D721Med (cell line): ENCODE results near the gene NXN.
A peak's percentile ranks its signal among the peaks of the same experiment; 100 is the strongest.

Experiments
- DNase-seq: peaks from one replicate; pipeline ENCODE4 v3.0.0; 2011; ENCODE audit warnings: low spot score; ENCODE audit not compliant: insufficient read length
- FAIRE-seq: peaks from 2 replicates; lab custom pipeline; 2011; peaks lifted over from hg19 to GRCh38; lab: Jason Lieb, UNC
- CTCF ChIP-seq: IDR thresholded peaks from 2 replicates; pipeline ENCODE4 v1.5.1; 2012; ENCODE audit warnings: mild to moderate bottlenecking, control low read depth; ENCODE audit not compliant: insufficient read depth; ENCODE audit errors: missing control alignments

Gene NXN

GRCh38 chr17:896953-897661, 82.5 kb downstream of the NXN start:
- FAIRE-seq (no peak), DNase-seq (no peak)
- TF ChIP-seq CTCF = no peak

DNA sequence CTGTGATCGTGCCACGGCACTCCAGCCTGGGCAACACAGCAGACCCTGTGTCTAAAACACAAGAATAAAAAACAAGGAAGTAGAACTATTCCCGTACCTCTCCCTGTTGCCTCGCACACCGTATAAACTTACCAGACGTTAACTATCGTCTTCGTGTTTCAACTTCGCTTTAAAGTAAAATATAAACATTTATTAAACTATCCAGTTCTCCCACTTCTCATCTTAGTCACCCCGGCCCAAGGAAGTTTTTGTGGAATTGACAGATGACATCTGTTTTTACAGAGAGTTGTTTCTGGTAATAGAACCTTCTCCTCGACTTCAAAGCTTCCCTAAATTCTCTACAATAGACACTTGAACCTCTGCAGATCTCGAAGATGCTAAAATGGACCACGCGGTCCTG, 83.1 kb downstream of the NXN start:
- FAIRE-seq = no peak
- no peak for TF ChIP-seq CTCF
- DNase-seq = no peak

DNA sequence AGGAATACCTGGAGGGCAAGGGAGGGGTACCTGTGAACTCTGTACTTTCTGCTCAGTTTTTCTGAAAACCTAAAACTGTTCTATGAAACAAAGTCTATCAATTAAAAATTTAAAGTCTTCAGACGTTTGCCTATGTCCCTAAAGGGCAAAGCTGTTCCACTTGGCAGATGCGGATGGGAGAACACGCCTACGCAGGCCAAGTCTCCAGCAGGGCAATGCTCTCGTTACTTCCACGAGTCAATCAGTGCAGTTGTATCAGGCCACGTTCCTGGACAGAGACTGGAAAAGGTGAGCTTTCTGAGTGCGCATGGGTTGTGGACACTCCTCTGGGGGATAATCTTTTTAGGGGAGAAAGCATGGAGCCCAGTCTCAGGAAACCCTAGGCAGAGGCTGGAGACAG, 86.6 kb downstream of the NXN start:
- FAIRE-seq (no peak), DNase-seq (no peak)
- TF ChIP-seq CTCF = no peak

- TF ChIP-seq CTCF = no peak
- peak; percentile 91 for FAIRE-seq
- DNase-seq = peak; percentile 67
These were observed 90.6 kb downstream of the NXN start for GRCh38 chr17:888998-889441.

GRCh38 chr17:887551-888209, 91.9 kb downstream of the NXN start:
- FAIRE-seq = no peak
- no peak for TF ChIP-seq CTCF
- no peak for DNase-seq

DNA sequence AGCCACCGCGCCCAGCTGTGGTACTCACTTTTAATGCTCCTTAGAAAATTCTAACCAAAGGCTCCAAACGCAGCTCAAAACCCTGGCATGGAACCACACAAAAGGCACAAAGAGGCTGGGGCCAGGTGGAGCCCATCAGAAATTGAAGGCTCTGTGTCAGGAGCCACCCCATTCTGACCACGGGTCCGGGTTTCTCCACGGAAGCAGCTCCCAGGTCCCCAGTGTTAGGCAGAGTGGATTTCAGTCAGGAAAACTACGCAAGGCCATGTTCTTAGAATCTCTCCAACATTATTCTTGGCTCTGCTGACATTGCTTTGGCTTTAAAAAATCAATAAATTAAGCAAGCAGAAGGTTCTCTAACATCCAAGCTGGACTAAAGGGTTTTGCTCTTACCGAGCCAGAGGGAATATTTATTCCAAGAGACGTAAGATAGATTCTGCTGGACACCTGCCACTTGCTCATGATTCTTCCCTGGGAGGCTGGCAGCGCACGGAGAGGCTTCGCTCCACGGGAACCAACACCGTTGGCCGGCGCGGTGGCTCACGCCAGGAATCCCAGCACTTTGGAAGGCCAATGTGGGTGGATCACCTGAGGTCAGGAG, 93.5 kb downstream of the NXN start:
- TF ChIP-seq CTCF = no peak
- FAIRE-seq (no peak), DNase-seq (no peak)

DNA sequence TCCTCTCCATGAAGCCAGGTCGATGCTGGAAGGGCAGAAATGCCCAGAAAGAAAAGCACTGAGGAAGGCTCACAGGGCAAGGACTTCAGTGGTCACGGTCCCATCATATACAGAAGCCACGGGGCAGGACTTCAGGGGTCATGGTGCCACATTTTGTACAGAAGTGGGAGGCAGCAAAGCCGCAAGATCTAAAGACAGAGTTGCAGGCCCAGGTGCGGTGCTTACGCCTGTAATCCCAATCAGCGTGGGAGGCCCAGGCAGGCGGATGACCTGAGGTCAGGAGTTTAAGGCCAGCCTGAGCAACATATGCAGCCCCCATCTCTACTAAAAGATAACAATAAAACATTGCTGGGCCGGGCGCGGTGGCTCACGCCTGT, 96.0 kb downstream of the NXN start:
- TF ChIP-seq CTCF = no peak
- no peak for FAIRE-seq
- DNase-seq = no peak
